ENCODE measurements around the gene MAPK4.

- TF ChIP-seq CTCF (IDR thresholded peaks at IDR 0.05) (no peak), POLR2A (IDR thresholded peaks at IDR 0.05) (no peak), POLR2AphosphoS5 (IDR thresholded peaks at IDR 0.05) (no peak)
Measured at GRCh38 chr18:50748243-50749229, 188.6 kb downstream of the MAPK4 start.

Measured in sigmoid colon (tissue), 4 donors.